GM19099 (cell line): ENCODE data around the gene DSPP.

Experiments used
- POLR2A ChIP-seq: IDR thresholded peaks from 3 replicates; pipeline ENCODE4 v1.6.1; 2011; ENCODE audit warnings: low read depth; ENCODE audit not compliant: insufficient read length; ENCODE audit errors: extremely low read depth

DSPP gene

GRCh38 chr4:87608229-87608628 lies at the start of gene DSPP:
Gene DSPP (plus strand): TSS chr4:87608529. CDS start chr4:87610909, 2,380 bp downstream.
- no peak for TF ChIP-seq POLR2A

- TF ChIP-seq POLR2A: no peak
Measured at GRCh38 chr4:87559090-87559837, 49.1 kb upstream of the DSPP start.

- TF ChIP-seq POLR2A: no peak
Measured at GRCh38 chr4:87560802-87561201, 47.5 kb upstream of the DSPP start.

GRCh38 chr4:87565746-87566145 lies 42.6 kb upstream of the DSPP start:
- TF ChIP-seq POLR2A: no peak

- TF ChIP-seq POLR2A: no peak
Measured at GRCh38 chr4:87566276-87566675, 42.1 kb upstream of the DSPP start.

GRCh38 chr4:87567191-87567590 lies 41.1 kb upstream of the DSPP start:
- no peak for TF ChIP-seq POLR2A

GRCh38 chr4:87570290-87570805 lies 38.0 kb upstream of the DSPP start:
- TF ChIP-seq POLR2A: no peak

GRCh38 chr4:87574996-87575395 lies 33.3 kb upstream of the DSPP start:
- TF ChIP-seq POLR2A: no peak

GRCh38 chr4:87575408-87575807 lies 32.9 kb upstream of the DSPP start:
- TF ChIP-seq POLR2A: no peak

- no peak for TF ChIP-seq POLR2A
Measured at GRCh38 chr4:87575983-87576382, 32.3 kb upstream of the DSPP start.

GRCh38 chr4:87579478-87579877 lies 28.9 kb upstream of the DSPP start:
- TF ChIP-seq POLR2A: no peak

- no peak for TF ChIP-seq POLR2A
Measured at GRCh38 chr4:87580057-87580456, 28.3 kb upstream of the DSPP start.

- TF ChIP-seq POLR2A: no peak
Measured at GRCh38 chr4:87584222-87584908, 24.0 kb upstream of the DSPP start.

GRCh38 chr4:87589531-87589930 lies 18.8 kb upstream of the DSPP start:
- no peak for TF ChIP-seq POLR2A

GRCh38 chr4:87592124-87592523 lies 16.2 kb upstream of the DSPP start:
- TF ChIP-seq POLR2A: no peak

- no peak for TF ChIP-seq POLR2A
Measured at GRCh38 chr4:87601361-87601760, 7.0 kb upstream of the DSPP start.
